Body of pancreas (tissue), 4 donors: ENCODE results near the gene RING1. TPM values are rescaled to one million over a fixed set of nuclear protein-coding genes. Genes with fewer than 3 reads are reported as not detected.

Source experiments
- ATAC-seq: fragments of 150-250 bp; one replicate; pipeline ENCODE4 v1.9.1; 2016
- DNase-seq, 4 donors: peaks; one replicate each; pipeline ENCODE4 v3.0.0-alpha.2; 2019
- H3K27ac ChIP-seq, 4 donors: fragments of 200-600 bp; sonication (generic); 1 replicate in 3 of 4; 2 replicates in 1 of 4; pipeline versions ENCODE4 v1.5.1 to v1.6.1; 2016 to 2019; ENCODE audit warnings: mild to moderate bottlenecking in 1 of 4, mixed read lengths in 1 of 4, moderate library complexity in 1 of 4
- H3K27me3 ChIP-seq, 2 donors: fragments of 200-600 bp; sonication (generic); one replicate each; pipeline ENCODE4 v1.6.0; 2016; ENCODE audit warnings: mild to moderate bottlenecking in 1 of 2
- H3K36me3 ChIP-seq, 2 donors: fragments of 200-600 bp; sonication (generic); replicated peaks in 1 of 2; 2 replicates each; pipeline ENCODE4 v1.5.1; 2016; ENCODE audit warnings: low read depth in 2 of 2; ENCODE audit not compliant: insufficient read depth in 1 of 2
- H3K4me1 ChIP-seq: fragments of 200-600 bp; sonication (generic); one replicate; pipeline ENCODE4 v1.6.0; 2016
- H3K4me3 ChIP-seq, 2 donors: fragments of 200-600 bp; sonication (generic); 1 replicate in 1 of 2; 2 replicates in 1 of 2; pipeline ENCODE4 v1.5.1; 2016 to 2019
- H3K9me3 ChIP-seq, 3 donors: fragments of 200-600 bp; sonication (generic); 1 replicate in 2 of 3; 2 replicates in 1 of 3; pipeline ENCODE4 v1.5.1; 2016
- CTCF ChIP-seq, 7 experiments: fragments of 450-650 bp in 4 of 7; fragments of 200-600 bp in 3 of 7; sonication (generic) in 3 of 7; IDR thresholded peaks; one replicate each; pipeline ENCODE4 v1.5.1; 2016 to 2019; ENCODE audit warnings: antibody characterized with exemption in 7 of 7
- POLR2A ChIP-seq, 3 donors: fragments of 450-650 bp; IDR thresholded peaks; one replicate each; pipeline ENCODE4 v1.6.1; 2016; ENCODE audit warnings: antibody characterized with exemption in 3 of 3, mild to moderate bottlenecking in 2 of 3
- WGBS, 2 donors: methylation state at CpG; one replicate each; pipeline ENCODE4 v1.1.5; 2017; 5-methylcytosine and 5-hydroxymethylcytosine counted together
- intact Hi-C: fragments of 100-400 bp; cut with DNase I; formaldehyde crosslinking; loops from one replicate; pipeline ENCODE4 v1.15.1; 2023
- total RNA-seq, 2 donors: library from RNA; depleted of rRNA; stranded (reverse); fragments of >200 nt; gene quantifications; one replicate each; pipeline ENCODE4 v1.1.0, GENCODE V29; 2016

The RING1 gene
- 10 to 100 TPM; 11.2 to 28.3 TPM for total RNA-seq

- no peaks in the 10 kb centered on the region for H3K27me3 ChIP-seq
- peak; percentile 86 to 87 (median 87) for DNase-seq
- H3K27ac ChIP-seq, result peak within 1 kb of the TSS; percentile 83 to 96 (median 90)
- ATAC-seq, result peak; percentile 66
- H3K4me1 ChIP-seq, result peaks cover 64% of the 10 kb centered on the region
- peaks cover 0 to under 1% of the 10 kb centered on the region in 2 donors for H3K36me3 ChIP-seq
- WGBS, 2 donors, result 0 to 1% methylated on average over 9 to 61 of the region's 86 CpGs
- H3K4me3 ChIP-seq, result peak within 1 kb of the TSS; percentile 79 to 94
- intact Hi-C loops, result no loop called here
- H3K9me3 ChIP-seq, result no peaks in the 10 kb centered on the region
- TF ChIP-seq CTCF (IDR thresholded peaks at IDR 0.05) (peak in 2 of 7 experiments; percentile 6 to 9), POLR2A (IDR thresholded peaks at IDR 0.05) (peak; percentile 94 to 97 (median 95))
These were observed at the start of gene RING1 for GRCh38 chr6:33208091-33208967. TSS of gene RING1 (plus strand) at chr6:33208500. CDS start at chr6:33208823, 323 bp downstream.

- Histone ChIP-seq H3K27ac (no peak overlapping the region), H3K36me3 (no peaks in the 10 kb centered on the region), H3K9me3 (no peaks in the 10 kb centered on the region), H3K4me3 (no peak overlapping the region), H3K27me3 (no peaks in the 10 kb centered on the region), H3K4me1 (peaks cover 13% of the 10 kb centered on the region)
- ATAC-seq, result no peak
- intact Hi-C loops, result loop anchor here (5.0 kb wide), 1 partner anchor 87 kb away; no protein-coding TSS in a partner anchor
- no peak for DNase-seq
- TF ChIP-seq POLR2A (IDR thresholded peaks at IDR 0.05), result no peak
- TF ChIP-seq CTCF (IDR thresholded peaks at IDR 0.05), result no peak
- 81 to 86% methylated on average over 11 of the region's 11 CpGs for WGBS, 2 donors
These were observed 48.2 kb upstream of the RING1 start for GRCh38 chr6:33160096-33160495.

GRCh38 chr6:33160728-33161344, 47.5 kb upstream of the RING1 start:
- Histone ChIP-seq H3K4me1 (peaks cover 13% of the 10 kb centered on the region), H3K27ac (no peak overlapping the region), H3K9me3 (no peaks in the 10 kb centered on the region), H3K36me3 (no peaks in the 10 kb centered on the region), H3K4me3 (no peak overlapping the region), H3K27me3 (no peaks in the 10 kb centered on the region)
- no peak for TF ChIP-seq CTCF (IDR thresholded peaks at IDR 0.05)
- TF ChIP-seq POLR2A (IDR thresholded peaks at IDR 0.05), result no peak
- WGBS, 2 donors, result 31 to 38% methylated on average over 12 to 13 of the region's 13 CpGs
- DNase-seq (peak in 3 of 4 donors; percentile 18 to 36 (median 31)), ATAC-seq (no peak)
- intact Hi-C loops, result loop anchor here (5.0 kb wide), 1 partner anchor 86 kb away; no protein-coding TSS in a partner anchor

GRCh38 chr6:33161354-33162331, 46.7 kb upstream of the RING1 start:
- WGBS, 2 donors, result 6 to 20% methylated on average over 13 to 53 of the region's 58 CpGs
- intact Hi-C loops, result loop anchor here (5.0 kb wide), 1 partner anchor 86 kb away; no protein-coding TSS in a partner anchor
- H3K4me1 ChIP-seq, result peaks cover 13% of the 10 kb centered on the region
- no peak for TF ChIP-seq POLR2A (IDR thresholded peaks at IDR 0.05)
- TF ChIP-seq CTCF (IDR thresholded peaks at IDR 0.05), result peak; percentile 89 to 98 (median 94)
- peak overlapping the region; percentile 9 to 33 for H3K4me3 ChIP-seq
- H3K27me3 ChIP-seq, result no peaks in the 10 kb centered on the region
- H3K9me3 ChIP-seq, result no peaks in the 10 kb centered on the region
- DNase-seq, result peak; percentile 76 to 81 (median 78)
- ATAC-seq, result peak; percentile 93
- H3K36me3 ChIP-seq, result no peaks in the 10 kb centered on the region
- peak overlapping the region in 2 of 4 donors; percentile 34 to 36 for H3K27ac ChIP-seq
